Stimulated activated CD8-positive, alpha-beta memory T cell treated with anti-CD3 and anti-CD28 coated beads, Interleukin-4, amount 100 ng/mL, for 4 hours (primary cell): Measurements from ENCODE around the gene DUOX1.
"Not testable (repeated sequence)": the region's sequence is repeated elsewhere in the genome, so short reads cannot be mapped to it uniquely, and the experiment has no call there.

Experiments
- DNase-seq, 2 donors: peaks; one replicate each; pipeline ENCODE4 v3.0.0-alpha.2; 2020; ENCODE audit warnings: low read depth in 2 of 2, low spot score in 1 of 2

The DUOX1 gene

DNA sequence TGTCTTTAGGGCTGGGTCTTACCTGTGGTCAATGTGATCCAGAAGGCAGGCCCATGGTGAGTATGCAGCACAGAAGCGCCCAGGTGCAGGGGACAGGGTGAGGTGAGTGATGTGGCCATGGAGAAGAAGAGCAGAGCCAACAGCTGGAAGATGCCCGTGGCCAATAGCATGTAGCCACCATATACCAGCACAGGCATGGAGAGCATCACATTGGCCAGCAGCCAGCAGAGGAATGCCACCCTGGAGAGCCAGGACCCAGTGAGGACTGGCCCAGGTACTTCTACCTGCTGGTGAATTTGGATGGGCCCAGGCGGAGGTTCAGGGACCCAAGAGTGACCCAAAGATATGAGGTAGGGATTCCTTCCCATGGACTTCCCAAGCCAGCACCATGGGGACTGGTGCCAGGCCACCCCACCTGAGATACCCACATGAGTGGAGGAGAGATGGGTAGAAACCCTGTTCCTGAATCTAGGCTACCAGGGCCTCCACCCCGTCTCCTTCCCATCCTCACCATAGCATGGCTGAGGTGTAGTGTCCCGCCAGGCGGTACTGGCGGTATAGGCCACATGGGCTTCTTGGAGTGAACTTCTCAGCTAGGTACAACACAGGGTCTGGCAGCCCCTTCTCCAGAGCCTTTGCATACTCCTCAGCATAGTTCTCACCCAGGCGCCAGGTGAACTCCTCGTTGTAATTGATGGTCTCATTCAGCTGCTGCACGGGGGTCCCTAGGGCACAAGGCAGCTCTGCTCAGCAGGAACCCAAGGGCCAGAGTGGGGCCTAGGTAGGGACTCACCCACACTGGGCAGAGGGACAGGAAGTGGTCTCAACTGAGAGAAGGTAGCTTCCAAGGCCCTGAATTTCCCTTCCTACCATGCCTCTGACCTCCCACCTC is 9.5 kb upstream of the DUOX1 start:
- no peak for DNase-seq

DNA sequence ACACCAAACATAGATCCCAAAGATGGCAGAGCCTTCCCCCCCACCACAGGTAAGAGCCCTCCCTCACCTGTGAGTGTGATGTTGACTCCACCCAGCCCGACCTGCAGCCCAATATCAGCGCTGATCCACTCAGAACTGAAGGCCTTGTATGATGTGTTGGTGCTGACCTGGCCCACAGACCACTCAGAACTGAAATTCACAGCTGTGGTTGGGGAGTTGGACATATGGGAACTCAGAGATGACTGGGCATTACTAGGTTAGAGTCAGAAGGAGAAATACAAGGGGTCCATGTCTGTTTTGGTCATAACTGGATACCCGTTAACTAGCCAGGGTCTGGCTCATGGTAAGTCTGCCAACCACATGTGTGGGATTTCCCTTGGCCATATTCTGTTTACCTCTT is 8.8 kb upstream of the DUOX1 start:
- DNase-seq, result no peak

GRCh38 chr15:45121706-45122417 is 7.9 kb upstream of the DUOX1 start:
- DNase-seq, result no peak

- DNase-seq, result no peak
Measured at GRCh38 chr15:45122719-45123118, 7.1 kb upstream of the DUOX1 start.

GRCh38 chr15:45123397-45123796 is 6.4 kb upstream of the DUOX1 start:
- no peak for DNase-seq

DNA sequence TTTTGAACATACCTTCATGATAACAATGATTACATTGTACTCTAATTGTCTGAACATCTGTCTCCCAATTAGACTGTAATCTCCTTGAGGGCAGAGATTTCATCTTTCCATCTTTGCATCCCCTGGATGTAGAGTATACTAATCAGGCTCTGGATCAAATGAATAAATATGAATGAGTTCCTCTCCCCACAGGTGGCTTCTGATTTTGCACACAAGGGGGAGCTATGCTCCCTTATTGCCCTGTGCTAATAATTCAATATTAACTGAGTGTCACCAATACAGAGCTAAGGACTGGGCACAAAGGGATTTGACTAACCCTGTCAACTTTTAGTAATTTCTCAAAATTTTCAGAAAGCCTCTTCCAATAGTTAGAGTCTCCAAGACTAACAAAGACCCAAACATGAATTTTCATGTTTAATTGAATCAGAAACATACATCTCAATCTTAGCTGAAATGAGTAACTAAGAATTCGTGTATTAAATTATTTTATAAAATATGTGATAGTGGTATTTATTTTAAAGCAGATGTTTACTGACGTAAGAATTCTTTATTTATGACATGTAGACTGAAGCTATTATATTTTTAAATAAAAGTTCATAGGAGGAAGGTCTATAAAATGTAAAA is 3.1 kb upstream of the DUOX1 start:
- DNase-seq, result peak in 1 of 2 donors; percentile 11

- DNase-seq, result no peak
Measured at GRCh38 chr15:45128971-45129639, 689 bp upstream of the DUOX1 start.

GRCh38 chr15:45130291-45131000 is 652 bp downstream of the DUOX1 start:
- no peak for DNase-seq

DNA sequence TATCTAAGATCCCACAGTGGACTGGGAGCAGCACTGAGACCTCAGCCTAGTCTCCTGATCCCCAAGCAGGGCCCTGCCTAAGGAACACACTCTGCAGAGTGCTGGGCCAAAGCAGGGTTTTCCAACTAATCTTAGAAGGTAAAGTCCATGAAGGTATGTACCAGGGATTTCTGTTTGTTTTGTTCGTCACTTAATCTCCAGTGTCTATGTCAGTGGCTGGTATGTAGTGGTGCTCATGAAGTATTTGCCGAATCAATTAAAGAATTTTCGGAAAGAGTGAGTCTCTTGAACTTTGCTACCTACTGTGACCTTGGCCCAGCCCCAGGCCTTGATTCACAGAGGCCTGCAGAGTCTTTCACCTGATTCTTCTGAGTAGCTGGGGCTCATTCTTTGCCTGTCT is 1.7 kb downstream of the DUOX1 start:
- no peak for DNase-seq

GRCh38 chr15:45132844-45133560 is 3.2 kb downstream of the DUOX1 start:
- no peak for DNase-seq

GRCh38 chr15:45133561-45133920 is 3.7 kb downstream of the DUOX1 start:
- no peak for DNase-seq

DNA sequence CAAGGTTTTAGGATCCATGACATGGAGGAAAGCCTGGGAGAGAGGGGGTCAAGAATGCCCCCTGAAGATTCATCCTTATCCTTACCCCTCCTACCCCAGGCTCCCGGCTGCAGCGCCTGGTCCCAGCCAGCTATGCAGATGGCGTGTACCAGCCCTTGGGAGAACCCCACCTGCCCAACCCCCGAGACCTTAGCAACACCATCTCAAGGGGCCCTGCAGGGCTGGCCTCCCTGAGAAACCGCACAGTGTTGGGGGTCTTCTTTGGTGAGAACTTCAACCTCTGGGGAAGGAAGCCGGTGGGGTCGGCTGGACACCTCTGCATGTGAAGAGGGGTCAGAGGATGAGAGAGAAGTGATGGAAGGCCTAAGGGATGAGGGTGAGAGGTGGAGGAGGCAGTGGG is 4.3 kb downstream of the DUOX1 start:
- DNase-seq, result no peak

- DNase-seq, result no peak
Measured at GRCh38 chr15:45134682-45135604, 5.1 kb downstream of the DUOX1 start.

DNA sequence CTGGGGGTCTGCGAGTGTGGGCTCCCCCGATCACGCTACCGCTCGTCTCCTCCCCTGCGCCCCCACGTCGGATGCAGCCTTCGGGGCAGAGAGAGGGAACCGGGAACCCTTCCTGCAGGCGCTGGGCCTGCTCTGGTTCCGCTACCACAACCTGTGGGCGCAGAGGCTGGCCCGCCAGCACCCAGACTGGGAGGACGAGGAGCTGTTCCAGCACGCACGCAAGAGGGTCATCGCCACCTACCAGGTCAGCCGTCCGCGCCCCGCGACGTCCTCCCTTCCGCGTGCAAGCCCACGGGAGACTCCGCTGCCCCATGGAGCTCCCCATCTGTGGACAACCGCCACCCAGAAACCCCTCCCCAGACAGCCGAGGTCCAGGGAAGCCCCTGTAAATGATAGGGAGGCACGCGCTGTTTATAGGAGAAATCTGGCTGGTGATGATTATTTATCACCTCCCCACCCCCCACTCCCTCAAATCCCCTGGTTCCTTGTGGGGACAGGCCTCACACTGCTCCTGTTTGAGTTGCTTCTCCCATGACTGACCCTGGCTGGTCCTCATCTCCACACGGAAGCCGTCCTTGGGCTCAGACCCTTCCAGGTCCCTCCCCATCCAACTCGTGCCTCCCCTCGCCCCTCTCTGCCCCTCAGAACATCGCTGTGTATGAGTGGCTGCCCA is 6.0 kb downstream of the DUOX1 start:
- DNase-seq, result not testable (repeated sequence)

- DNase-seq, result no peak
Measured at GRCh38 chr15:45136378-45136764, 6.6 kb downstream of the DUOX1 start.

DNA sequence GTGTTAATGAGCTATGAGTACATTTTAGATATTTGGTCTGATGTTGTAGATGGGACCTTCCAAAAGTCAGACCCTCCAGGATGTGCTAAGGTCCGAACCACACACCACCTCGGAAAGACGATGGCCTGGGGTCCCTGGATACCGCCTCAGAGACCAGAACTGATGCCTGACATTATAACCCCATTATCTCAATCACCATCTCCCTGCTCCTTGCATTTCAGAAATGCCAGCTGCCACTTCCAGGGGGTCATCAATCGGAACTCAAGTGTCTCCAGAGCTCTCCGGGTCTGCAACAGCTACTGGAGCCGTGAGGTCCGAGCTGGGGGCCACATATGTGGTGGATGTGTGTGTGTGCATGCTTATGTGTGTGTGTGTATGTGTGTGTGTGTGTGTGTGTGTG is 7.9 kb downstream of the DUOX1 start:
- no peak for DNase-seq

GRCh38 chr15:45138814-45139765 is 9.3 kb downstream of the DUOX1 start:
- no peak for DNase-seq

DNA sequence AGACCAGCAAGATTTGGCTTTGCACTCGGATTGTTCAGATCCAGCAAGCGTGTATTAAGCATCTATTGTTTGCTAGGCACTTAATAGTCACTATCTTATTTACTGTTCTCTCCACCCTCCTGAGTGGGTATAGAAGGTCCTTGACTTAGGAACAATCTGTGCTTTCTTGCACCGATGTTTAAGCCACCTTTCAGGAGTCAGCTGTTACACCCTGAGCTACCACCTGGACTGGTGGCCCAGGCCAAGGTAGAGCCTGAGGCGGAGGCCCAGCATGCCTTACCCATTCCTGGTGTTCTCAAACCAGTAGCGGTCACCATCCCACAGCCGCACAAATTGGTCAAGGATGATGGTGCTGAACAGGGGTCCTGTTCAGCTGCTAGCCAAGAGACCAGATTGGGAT is 10.0 kb downstream of the DUOX1 start:
- no peak for DNase-seq
